ENCODE data around the gene FLNB.
A peak's percentile ranks its signal among the peaks of the same experiment; 100 is the strongest.

Gene FLNB

GRCh38 chr3:58021962-58022361, 13.7 kb downstream of the FLNB start (continued):
- no peak for TF ChIP-seq CTCF (tag by site-specific recombination; IDR thresholded peaks at IDR 0.05)
- no peak for TF ChIP-seq HOXD13 (CRISPR knock-in tag; IDR thresholded peaks at IDR 0.05; ENCODE audit: borderline replicate concordance)

GRCh38 chr3:58022490-58022889, 14.3 kb downstream of the FLNB start:
- Histone ChIP-seq H3K4me3 (ENCODE audit: low read depth, low read length) (no peak overlapping the region), H3K9me3 (ENCODE audit: control insufficient read depth, insufficient read depth, low read depth, low read length) (no peaks in the 10 kb centered on the region), H3K27ac (ENCODE audit: extremely low read depth, low read depth, low read length) (no peak overlapping the region), H3K4me1 (ENCODE audit: control insufficient read depth, insufficient read depth, low read length) (peaks cover 7% of the 10 kb centered on the region; the same call in 1 of the 2 replicates), H3K36me3 (ENCODE audit: control insufficient read depth in 2 of 2, insufficient read depth in 1 of 2, low read length in 2 of 2) (no peaks in the 10 kb centered on the region)
- POLR2A ChIA-PET, result no interaction called here
- TF ChIP-seq ZNF433 (tag by site-specific recombination; IDR thresholded peaks at IDR 0.05; ENCODE audit: low read depth) (no peak), ZNF670 (tag by site-specific recombination; IDR thresholded peaks at IDR 0.05; ENCODE audit: low read depth) (no peak), ZNF677 (tag by site-specific recombination; IDR thresholded peaks at IDR 0.05) (no peak)
- CTCF ChIA-PET, result interaction anchor here (1.7 kb wide), 1 partner anchor 12 kb away, joined by 6 read pairs; no protein-coding TSS in a partner anchor

- peaks cover 7% of the 10 kb centered on the region; the same call in 1 of the 2 replicates for H3K4me1 ChIP-seq (ENCODE audit: control insufficient read depth, insufficient read depth, low read length)
- H3K27ac ChIP-seq (ENCODE audit: extremely low read depth, low read depth, low read length), result no peak overlapping the region
- H3K4me3 ChIP-seq (ENCODE audit: low read depth, low read length), result no peak overlapping the region
- H3K9me3 ChIP-seq (ENCODE audit: control insufficient read depth, insufficient read depth, low read depth, low read length), result no peaks in the 10 kb centered on the region
- ChIA-PET POLR2A (no interaction called here), CTCF (interaction anchor here (1.7 kb wide), 1 partner anchor 13 kb away, joined by 6 read pairs; no protein-coding TSS in a partner anchor)
- TF ChIP-seq FEZF1 (tag by site-specific recombination; IDR thresholded peaks at IDR 0.05), result no peak
- no peak for TF ChIP-seq MEIS1 (CRISPR knock-in tag; IDR thresholded peaks at IDR 0.05; ENCODE audit: borderline replicate concordance)
- no peaks in the 10 kb centered on the region for H3K36me3 ChIP-seq (ENCODE audit: control insufficient read depth in 2 of 2, insufficient read depth in 1 of 2, low read length in 2 of 2)
Measured at GRCh38 chr3:58023531-58023930, 15.3 kb downstream of the FLNB start.

GRCh38 chr3:58025406-58025805, 17.2 kb downstream of the FLNB start:
- Histone ChIP-seq H3K4me1 (ENCODE audit: control insufficient read depth, insufficient read depth, low read length) (peaks cover 13% of the 10 kb centered on the region), H3K9me3 (ENCODE audit: control insufficient read depth, insufficient read depth, low read depth, low read length) (no peaks in the 10 kb centered on the region), H3K36me3 (ENCODE audit: control insufficient read depth in 2 of 2, insufficient read depth in 1 of 2, low read length in 2 of 2) (no peaks in the 10 kb centered on the region), H3K4me3 (ENCODE audit: low read depth, low read length) (no peak overlapping the region), H3K27ac (ENCODE audit: extremely low read depth, low read depth, low read length) (peak overlapping the region; percentile 50)
- CTCF ChIA-PET, result interaction anchor here (0.6 kb wide), 1 partner anchor 114 kb away, joined by 6 read pairs; no protein-coding TSS in a partner anchor
- no peak for TF ChIP-seq ZNF394 (tag by site-specific recombination; IDR thresholded peaks at IDR 0.05; ENCODE audit: borderline replicate concordance)
- TF ChIP-seq ZBTB49 (tag by site-specific recombination; IDR thresholded peaks at IDR 0.05; ENCODE audit: low read depth), result peak; percentile 69; the same call in 1 of the 2 replicates
- POLR2A ChIA-PET, result interaction anchor here (0.9 kb wide), 1 partner anchor 14 kb away, joined by 6 read pairs; no protein-coding TSS in a partner anchor

GRCh38 chr3:58025837-58026569, 17.8 kb downstream of the FLNB start:
- no peaks in the 10 kb centered on the region for H3K9me3 ChIP-seq (ENCODE audit: control insufficient read depth, insufficient read depth, low read depth, low read length)
- H3K27ac ChIP-seq (ENCODE audit: extremely low read depth, low read depth, low read length), result peak overlapping the region; percentile 50; the same call in 1 of the 2 replicates
- no peaks in the 10 kb centered on the region for H3K36me3 ChIP-seq (ENCODE audit: control insufficient read depth in 2 of 2, insufficient read depth in 1 of 2, low read length in 2 of 2)
- ChIA-PET CTCF (no interaction called here), POLR2A (interaction anchor here (0.5 to 0.9 kb wide), 2 partner anchors 13 to 22 kb away, joined by 5 to 6 read pairs; no protein-coding TSS in a partner anchor)
- no peak overlapping the region for H3K4me3 ChIP-seq (ENCODE audit: low read depth, low read length)
- peaks cover 13% of the 10 kb centered on the region for H3K4me1 ChIP-seq (ENCODE audit: control insufficient read depth, insufficient read depth, low read length)
- TF ChIP-seq PRDM10 (tag by site-specific recombination; IDR thresholded peaks at IDR 0.05) (peak; percentile 22; the same call in 1 of the 2 replicates), ZNF645 (tag by site-specific recombination; IDR thresholded peaks at IDR 0.05) (no peak), HIC1 (tag by site-specific recombination; IDR thresholded peaks at IDR 0.05) (no peak)

Data from HEK293 (cell line).